Uterus (tissue), 4 donors: Measurements from ENCODE around the gene L3MBTL3. TPM values are rescaled to one million over a fixed set of nuclear protein-coding genes. Genes with fewer than 3 reads are reported as not detected.
"Not testable (repeated sequence)": the region's sequence is repeated elsewhere in the genome, so short reads cannot be mapped to it uniquely, and the experiment has no call there.

Source experiments
- DNase-seq, 2 donors: peaks; one replicate each; pipeline ENCODE4 v3.0.0-alpha.2; 2019 to 2020
- H3K27ac ChIP-seq, 2 donors: fragments of 200-600 bp; sonication (generic); 1 replicate in 1 of 2; 2 replicates in 1 of 2; pipeline ENCODE4 v1.5.1; 2016 to 2018
- H3K27me3 ChIP-seq, 2 donors: fragments of 200-600 bp; sonication (generic); one replicate each; pipeline ENCODE4 v1.5.1; 2018 to 2019; ENCODE audit warnings: control low read depth in 1 of 2
- H3K36me3 ChIP-seq, 2 donors: fragments of 200-600 bp; sonication (generic); one replicate each; pipeline ENCODE4 v1.5.1; 2019; ENCODE audit warnings: control low read depth in 1 of 2
- H3K4me1 ChIP-seq, 2 donors: fragments of 200-600 bp; sonication (generic); one replicate each; pipeline ENCODE4 v1.5.1; 2018 to 2019; ENCODE audit warnings: control low read depth in 1 of 2
- H3K4me3 ChIP-seq, 2 donors: fragments of 200-600 bp; sonication (generic); 1 replicate in 1 of 2; 2 replicates in 1 of 2; pipeline ENCODE4 v1.5.1; 2018 to 2019; ENCODE audit warnings: mild to moderate bottlenecking in 1 of 2
- H3K9me3 ChIP-seq, 2 donors: fragments of 200-600 bp; sonication (generic); one replicate each; pipeline ENCODE4 v1.5.1; 2019; ENCODE audit warnings: control low read depth in 1 of 2
- CTCF ChIP-seq, 4 experiments: fragments of 200-600 bp in 2 of 4; fragments of 450-650 bp in 2 of 4; sonication (generic) in 2 of 4; IDR thresholded peaks; one replicate each; pipeline ENCODE4 v1.5.1; 2016 to 2019; ENCODE audit warnings: antibody characterized with exemption in 4 of 4, mild to moderate bottlenecking in 2 of 4, moderate library complexity in 1 of 4
- POLR2A ChIP-seq, 2 donors: fragments of 450-650 bp; IDR thresholded peaks; one replicate each; pipeline ENCODE4 v1.6.1; 2016; ENCODE audit warnings: antibody characterized with exemption in 2 of 2, mild to moderate bottlenecking in 1 of 2, moderate library complexity in 1 of 2
- intact Hi-C: fragments of 100-400 bp; cut with DNase I; formaldehyde crosslinking; loops from one replicate; pipeline ENCODE4 v1.15.1; 2023; ENCODE audit warnings: low total_unique reads
- total RNA-seq, 4 donors: library from RNA; depleted of rRNA in 3 of 4; stranded (reverse); fragments of >200 nt in 3 of 4; gene quantifications; one replicate each; pipeline versions ENCODE4 v1.1.0 to v1.2.4, GENCODE V29; 2014 to 2023
- donor health status: DM: yes; HTN: yes; CAD: no.

Gene L3MBTL3
- total RNA-seq, 4 donors from 2014 or later, result 3.1 to 21.3 (median 16.1) TPM

GRCh38 chr6:130111031-130111430 is 92.7 kb downstream of the L3MBTL3 start:
- no peaks in the 10 kb centered on the region for H3K9me3 ChIP-seq
- H3K27ac ChIP-seq, result no peak overlapping the region
- H3K36me3 ChIP-seq, result no peaks in the 10 kb centered on the region
- intact Hi-C loops, result no loop called here
- TF ChIP-seq POLR2A (IDR thresholded peaks at IDR 0.05) (no peak), CTCF (IDR thresholded peaks at IDR 0.05) (no peak)
- no peaks in the 10 kb centered on the region for H3K4me1 ChIP-seq
- DNase-seq, result no peak
- H3K27me3 ChIP-seq, result no peaks in the 10 kb centered on the region
- no peak overlapping the region for H3K4me3 ChIP-seq

- Histone ChIP-seq H3K27me3 (no peaks in the 10 kb centered on the region), H3K27ac (no peak overlapping the region), H3K4me1 (no peaks in the 10 kb centered on the region), H3K4me3 (no peak overlapping the region), H3K36me3 (no peaks in the 10 kb centered on the region), H3K9me3 (no peaks in the 10 kb centered on the region)
- DNase-seq, result no peak
- TF ChIP-seq CTCF (IDR thresholded peaks at IDR 0.05) (no peak), POLR2A (IDR thresholded peaks at IDR 0.05) (no peak)
- intact Hi-C loops, result no loop called here
Observed at GRCh38 chr6:130113201-130113710, 94.9 kb downstream of the L3MBTL3 start.

- Histone ChIP-seq H3K4me1 (no peaks in the 10 kb centered on the region), H3K27me3 (no peaks in the 10 kb centered on the region), H3K27ac (no peak overlapping the region), H3K9me3 (no peaks in the 10 kb centered on the region), H3K36me3 (no peaks in the 10 kb centered on the region), H3K4me3 (no peak overlapping the region)
- intact Hi-C loops, result no loop called here
- DNase-seq, result no peak
- TF ChIP-seq CTCF (IDR thresholded peaks at IDR 0.05) (no peak), POLR2A (IDR thresholded peaks at IDR 0.05) (no peak)
Observed at GRCh38 chr6:130115036-130115435, 96.7 kb downstream of the L3MBTL3 start.

GRCh38 chr6:130116273-130116672 is 97.9 kb downstream of the L3MBTL3 start:
- no peak for TF ChIP-seq CTCF (IDR thresholded peaks at IDR 0.05)
- TF ChIP-seq POLR2A (IDR thresholded peaks at IDR 0.05), result no peak
- H3K36me3 ChIP-seq, result no peaks in the 10 kb centered on the region
- H3K4me1 ChIP-seq, result no peaks in the 10 kb centered on the region
- no peaks in the 10 kb centered on the region for H3K27me3 ChIP-seq
- intact Hi-C loops, result no loop called here
- H3K27ac ChIP-seq, result no peak overlapping the region
- no peaks in the 10 kb centered on the region for H3K9me3 ChIP-seq
- no peak for DNase-seq
- H3K4me3 ChIP-seq, result no peak overlapping the region

GRCh38 chr6:130117187-130117701 is 98.9 kb downstream of the L3MBTL3 start:
- H3K9me3 ChIP-seq, intact Hi-C loops, H3K27ac ChIP-seq, H3K36me3 ChIP-seq, H3K4me1 ChIP-seq, H3K27me3 ChIP-seq, H3K4me3 ChIP-seq, DNase-seq: not testable (repeated sequence)

DNA sequence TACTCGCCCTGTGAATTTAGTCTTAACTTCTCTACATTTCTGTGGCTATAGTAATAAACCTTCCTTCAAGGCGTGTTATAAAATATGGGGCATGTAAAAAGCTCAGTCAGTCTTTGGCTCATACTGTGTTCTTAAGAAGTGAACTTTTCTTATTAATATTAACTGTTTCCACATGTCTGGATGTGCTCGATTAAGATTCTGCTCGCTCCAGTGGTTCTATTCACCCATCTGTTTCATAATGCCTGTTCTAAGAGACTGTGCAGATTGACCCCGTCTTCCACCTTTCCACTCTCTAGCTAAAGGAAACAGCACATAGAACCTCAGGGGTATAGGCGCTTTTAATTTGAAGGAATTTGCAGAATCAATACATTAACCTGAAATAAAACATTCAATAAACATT is 99.9 kb downstream of the L3MBTL3 start:
- Histone ChIP-seq H3K9me3 (no peaks in the 10 kb centered on the region), H3K4me1 (no peaks in the 10 kb centered on the region), H3K4me3 (no peak overlapping the region), H3K27ac (no peak overlapping the region), H3K27me3 (no peaks in the 10 kb centered on the region), H3K36me3 (no peaks in the 10 kb centered on the region)
- intact Hi-C loops, result no loop called here
- TF ChIP-seq CTCF (IDR thresholded peaks at IDR 0.05) (no peak), POLR2A (IDR thresholded peaks at IDR 0.05) (no peak)
- no peak for DNase-seq
